Right lobe of liver (tissue), 6 donors: ENCODE measurements around the gene HNRNPU. TPM values are rescaled to one million over a fixed set of nuclear protein-coding genes. Genes with fewer than 3 reads are reported as not detected.

Experiments
- ATAC-seq, 4 donors: fragments of 200-7000 bp; cut with Tn5 transposase; one replicate each; pipeline ENCODE4 v1.9.1; 2020; ENCODE audit warnings: mild to moderate bottlenecking in 4 of 4, moderate library complexity in 4 of 4
- DNase-seq, 3 donors: peaks; one replicate each; pipeline ENCODE4 v3.0.0-alpha.2; 2020
- H3K27ac ChIP-seq, 3 donors: fragments of 200-600 bp; one replicate each; pipeline ENCODE4 v1.8.0; 2022
- H3K27me3 ChIP-seq, 2 donors: fragments of 200-600 bp; one replicate each; pipeline ENCODE4 v1.8.0; 2022
- H3K36me3 ChIP-seq, 4 donors: fragments of 200-600 bp; sonication (generic) in 1 of 4; one replicate each; pipeline versions ENCODE4 v1.5.1 to v1.8.0; 2017 to 2022; ENCODE audit warnings: control low read depth in 1 of 4
- H3K4me1 ChIP-seq, 4 donors: fragments of 200-600 bp; sonication (generic) in 1 of 4; one replicate each; pipeline versions ENCODE4 v1.5.1 to v1.8.0; 2017 to 2022; ENCODE audit warnings: control low read depth in 1 of 4
- H3K4me3 ChIP-seq, 3 donors: fragments of 200-600 bp; one replicate each; pipeline ENCODE4 v1.8.0; 2022
- H3K9me3 ChIP-seq, 4 donors: fragments of 200-600 bp; sonication (generic) in 1 of 4; one replicate each; pipeline versions ENCODE4 v1.5.1 to v1.8.0; 2017 to 2022; ENCODE audit warnings: control low read depth in 1 of 4
- CTCF ChIP-seq, 4 donors: fragments of 200-600 bp in 3 of 4; fragments of 450-650 bp in 1 of 4; IDR thresholded peaks; one replicate each; pipeline versions ENCODE4 v1.5.1 to v1.8.0; 2016 to 2022; ENCODE audit warnings: antibody characterized with exemption in 4 of 4, mild to moderate bottlenecking in 2 of 4
- POLR2A ChIP-seq: fragments of 450-650 bp; IDR thresholded peaks from one replicate; pipeline ENCODE4 v1.6.1; 2017; ENCODE audit warnings: antibody characterized with exemption, mild to moderate bottlenecking
- WGBS: methylation state at CpG from one replicate; pipeline ENCODE4 v1.1.6; 2018; ENCODE audit warnings: low coverage, low lambda C conversion rate; ENCODE audit not compliant: insufficient coverage; ENCODE audit errors: missing lambda C conversion rate; 5-methylcytosine and 5-hydroxymethylcytosine counted together
- intact Hi-C, 2 donors: fragments of 100-400 bp; cut with DNase I; formaldehyde crosslinking; loops; one replicate each; pipeline versions ENCODE4 v1.11.2 to v1.14.1; 2022
- total RNA-seq, 6 experiments: library from RNA; depleted of rRNA in 2 of 6; stranded (reverse); fragments of >200 nt in 2 of 6; fragmentation: NEBNext Ultra II Directional in 3 of 6; extraction: Animal tissue kit (Norgen Biotek cat#: 25700) in 3 of 6; gene quantifications; one replicate each; pipeline versions ENCODE4 v1.1.0 to v1.2.4, GENCODE V29; 2016 to 2023
- donor health status: DM: no; HTN: yes; CAD: no.
- donor health status: DM: no; HTN: no; CAD: no.
- donor health status: DM: no; HTN: no; CAD: no.
- donor health status: DM: no; HTN: yes; CAD: no.
- donor health status: DM: no; HTN: yes; CAD: no.

HNRNPU gene
- total RNA-seq, 6 experiments from 2014 or later = 73.3 to 183 (median 121) TPM

GRCh38 chr1:244851546-244852231, 12.7 kb downstream of the HNRNPU start:
- ATAC-seq = no peak
- peak; percentile 8 for TF ChIP-seq POLR2A
- TF ChIP-seq CTCF (IDR thresholded peaks at IDR 0.05) = no peak
- 93% methylated on average over 4 of the region's 4 CpGs for WGBS
- intact Hi-C loops = no loop called here
- H3K36me3 ChIP-seq = peaks cover 0 to 77% (median 21%) of the 10 kb centered on the region in 4 donors
- H3K27ac ChIP-seq = no peak overlapping the region
- H3K9me3 ChIP-seq = no peaks in the 10 kb centered on the region
- peaks cover 0 to 29% (median 12%) of the 10 kb centered on the region in 4 donors for H3K4me1 ChIP-seq
- H3K4me3 ChIP-seq = no peak overlapping the region
- DNase-seq = no peak
- no peaks in the 10 kb centered on the region for H3K27me3 ChIP-seq

GRCh38 chr1:244850896-244851295, 13.4 kb downstream of the HNRNPU start:
- Histone ChIP-seq H3K4me1 (peaks cover 0 to 29% (median 12%) of the 10 kb centered on the region in 4 donors), H3K36me3 (peaks cover 0 to 77% (median 23%) of the 10 kb centered on the region in 4 donors), H3K27me3 (no peaks in the 10 kb centered on the region), H3K9me3 (no peaks in the 10 kb centered on the region), H3K27ac (no peak overlapping the region), H3K4me3 (no peak overlapping the region)
- DNase-seq = no peak
- intact Hi-C loops = no loop called here
- WGBS = 100% methylated on average over 2 of the region's 2 CpGs
- no peak for ATAC-seq
- TF ChIP-seq CTCF (IDR thresholded peaks at IDR 0.05) (no peak), POLR2A (no peak)

GRCh38 chr1:244850099-244850852, 14.1 kb downstream of the HNRNPU start:
- WGBS = 48% methylated on average over 3 of the region's 3 CpGs
- ATAC-seq (peak; percentile 53 to 72 (median 64)), DNase-seq (no peak)
- H3K27me3 ChIP-seq = no peaks in the 10 kb centered on the region
- TF ChIP-seq CTCF (IDR thresholded peaks at IDR 0.05) = no peak
- no peak for TF ChIP-seq POLR2A
- no peak overlapping the region for H3K4me3 ChIP-seq
- H3K36me3 ChIP-seq = peaks cover 0 to 77% (median 20%) of the 10 kb centered on the region in 4 donors
- peak overlapping the region in 2 of 3 donors; percentile 9 to 36 for H3K27ac ChIP-seq
- intact Hi-C loops = no loop called here
- H3K4me1 ChIP-seq = peaks cover 0 to 29% (median 12%) of the 10 kb centered on the region in 4 donors
- H3K9me3 ChIP-seq = no peaks in the 10 kb centered on the region

GRCh38 chr1:244849189-244849866, 15.0 kb downstream of the HNRNPU start:
- peaks cover 0 to 77% (median 20%) of the 10 kb centered on the region in 4 donors for H3K36me3 ChIP-seq
- peaks cover 0 to 24% (median 11%) of the 10 kb centered on the region in 4 donors for H3K4me1 ChIP-seq
- ATAC-seq = no peak

More at GRCh38 chr1:244849189-244849866, 15.0 kb downstream of the HNRNPU start:
- WGBS = 42% methylated on average over 1 of the region's 1 CpG
- no peak for TF ChIP-seq CTCF (IDR thresholded peaks at IDR 0.05)
- TF ChIP-seq POLR2A = no peak
- H3K27ac ChIP-seq = peak overlapping the region in 2 of 3 donors; percentile 9 to 36
- no peaks in the 10 kb centered on the region for H3K9me3 ChIP-seq
- intact Hi-C loops = no loop called here
- no peak overlapping the region for H3K4me3 ChIP-seq
- no peak for DNase-seq
- H3K27me3 ChIP-seq = no peaks in the 10 kb centered on the region
